ENCODE results near the gene MAPK1. TPM values are rescaled to one million over a fixed set of nuclear protein-coding genes. Genes with fewer than 3 reads are reported as not detected.
"Not testable (repeated sequence)": the region's sequence is repeated elsewhere in the genome, so short reads cannot be mapped to it uniquely, and the experiment has no call there.

MAPK1 gene
- total RNA-seq, 1 donor from 2014 or later, result 119 TPM

DNA sequence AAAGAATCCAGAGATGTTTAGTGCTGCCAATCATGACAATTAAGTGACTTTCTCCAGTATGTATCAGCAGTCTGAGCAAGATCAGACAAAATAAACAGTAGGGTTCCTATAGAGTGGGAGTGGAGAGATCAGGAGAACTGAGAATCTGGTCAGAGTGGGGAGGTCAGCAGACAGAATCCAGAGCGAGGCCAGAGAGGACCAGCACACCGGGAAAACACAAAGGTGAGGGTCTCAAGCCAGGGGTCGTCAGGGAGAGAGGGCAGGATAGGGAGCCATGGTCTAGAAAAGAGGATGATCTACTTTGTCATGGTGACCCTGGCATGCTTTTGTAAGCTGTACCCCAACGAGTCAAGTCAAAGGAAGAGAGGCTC, 39.2 kb downstream of the MAPK1 start:
- Mint-ChIP-seq H3K27me3 (ENCODE audit: unreplicated experiment) (no peaks in the 10 kb centered on the region), H3K36me3 (ENCODE audit: low read depth, unreplicated experiment) (peaks cover 7% of the 10 kb centered on the region), H3K27ac (ENCODE audit: unreplicated experiment) (no peak overlapping the region), H3K4me3 (ENCODE audit: unreplicated experiment) (no peak overlapping the region), H3K9me3 (ENCODE audit: unreplicated experiment) (no peaks in the 10 kb centered on the region), H3K4me1 (ENCODE audit: unreplicated experiment) (peaks cover 11% of the 10 kb centered on the region)
- TF ChIP-seq CTCF (IDR thresholded peaks at IDR 0.05; ENCODE audit: unreplicated experiment), result no peak
- no peak for DNase-seq (ENCODE audit: low spot score)

- no peak for TF ChIP-seq CTCF (IDR thresholded peaks at IDR 0.05; ENCODE audit: unreplicated experiment)
- Mint-ChIP-seq H3K4me3 (ENCODE audit: unreplicated experiment) (no peak overlapping the region), H3K27ac (ENCODE audit: unreplicated experiment) (no peak overlapping the region), H3K9me3 (ENCODE audit: unreplicated experiment) (no peaks in the 10 kb centered on the region), H3K27me3 (ENCODE audit: unreplicated experiment) (no peaks in the 10 kb centered on the region), H3K36me3 (ENCODE audit: low read depth, unreplicated experiment) (peaks cover 7% of the 10 kb centered on the region), H3K4me1 (ENCODE audit: unreplicated experiment) (peaks cover 13% of the 10 kb centered on the region)
- no peak for DNase-seq (ENCODE audit: low spot score)
Observed at GRCh38 chr22:21827628-21828267, 39.7 kb downstream of the MAPK1 start.

DNA sequence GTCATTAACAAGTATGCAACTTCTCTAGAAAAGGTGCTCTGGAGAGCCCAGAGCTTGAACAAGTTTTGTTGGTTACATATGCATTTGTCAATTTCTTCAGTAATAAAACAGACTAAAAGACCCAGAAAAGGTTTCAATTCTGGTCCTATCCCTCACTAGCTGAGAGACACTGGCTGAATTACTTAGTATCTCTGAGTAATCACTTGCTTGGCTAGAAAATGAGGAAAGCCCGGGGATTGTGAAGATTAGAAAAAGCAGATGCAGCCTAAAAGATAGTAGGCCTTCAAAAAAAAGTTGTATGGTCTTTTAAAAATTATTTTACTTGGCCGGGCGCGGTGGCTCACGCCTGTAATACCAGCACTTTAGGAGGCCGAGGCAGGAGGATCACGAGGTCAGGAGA, 41.2 kb downstream of the MAPK1 start:
- no peak for DNase-seq (ENCODE audit: low spot score)
- no peaks in the 10 kb centered on the region for H3K36me3 Mint-ChIP-seq (ENCODE audit: low read depth, unreplicated experiment)
- no peak overlapping the region for H3K27ac Mint-ChIP-seq (ENCODE audit: unreplicated experiment)
- no peak overlapping the region for H3K4me3 Mint-ChIP-seq (ENCODE audit: unreplicated experiment)
- no peaks in the 10 kb centered on the region for H3K9me3 Mint-ChIP-seq (ENCODE audit: unreplicated experiment)
- no peaks in the 10 kb centered on the region for H3K27me3 Mint-ChIP-seq (ENCODE audit: unreplicated experiment)
- peaks cover 13% of the 10 kb centered on the region for H3K4me1 Mint-ChIP-seq (ENCODE audit: unreplicated experiment)
- TF ChIP-seq CTCF (IDR thresholded peaks at IDR 0.05; ENCODE audit: unreplicated experiment), result no peak

- H3K4me3 Mint-ChIP-seq (ENCODE audit: unreplicated experiment); DNase-seq (ENCODE audit: low spot score); H3K36me3 Mint-ChIP-seq (ENCODE audit: low read depth, unreplicated experiment); H3K27me3 Mint-ChIP-seq (ENCODE audit: unreplicated experiment); H3K9me3 Mint-ChIP-seq (ENCODE audit: unreplicated experiment); H3K27ac Mint-ChIP-seq (ENCODE audit: unreplicated experiment): not testable (repeated sequence)
- peaks cover 13% of the 10 kb centered on the region for H3K4me1 Mint-ChIP-seq (ENCODE audit: unreplicated experiment)
Observed at GRCh38 chr22:21824962-21825361, 42.5 kb downstream of the MAPK1 start.

DNA sequence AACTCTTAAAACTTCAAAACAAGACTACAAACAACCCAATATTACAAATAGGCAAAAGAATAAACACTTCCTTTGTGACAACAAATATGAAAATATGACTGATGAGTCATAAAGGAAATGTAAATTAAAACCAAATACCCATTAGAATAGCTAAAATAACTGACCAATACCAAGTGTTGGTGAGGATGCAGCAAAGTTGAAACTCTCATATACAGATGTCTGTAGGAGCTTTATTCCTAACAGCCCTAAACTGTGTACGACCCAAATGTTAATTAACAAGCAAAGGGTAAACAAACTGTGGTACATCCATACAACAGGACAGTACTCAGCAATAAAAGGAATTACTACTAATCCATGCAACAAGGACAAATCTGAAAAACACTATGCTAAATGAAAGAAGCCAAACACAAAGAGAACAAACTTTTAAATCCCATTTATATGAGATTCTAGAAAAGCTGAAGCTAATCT, 43.0 kb downstream of the MAPK1 start:
- Mint-ChIP-seq H3K9me3 (ENCODE audit: unreplicated experiment) (no peaks in the 10 kb centered on the region), H3K27me3 (ENCODE audit: unreplicated experiment) (no peaks in the 10 kb centered on the region), H3K4me1 (ENCODE audit: unreplicated experiment) (peaks cover 14% of the 10 kb centered on the region), H3K4me3 (ENCODE audit: unreplicated experiment) (no peak overlapping the region), H3K36me3 (ENCODE audit: low read depth, unreplicated experiment) (no peaks in the 10 kb centered on the region), H3K27ac (ENCODE audit: unreplicated experiment) (no peak overlapping the region)
- DNase-seq (ENCODE audit: low spot score), result no peak
- no peak for TF ChIP-seq CTCF (IDR thresholded peaks at IDR 0.05; ENCODE audit: unreplicated experiment)
